ENCODE data around the gene CDC20.

The CDC20 gene

DNA sequence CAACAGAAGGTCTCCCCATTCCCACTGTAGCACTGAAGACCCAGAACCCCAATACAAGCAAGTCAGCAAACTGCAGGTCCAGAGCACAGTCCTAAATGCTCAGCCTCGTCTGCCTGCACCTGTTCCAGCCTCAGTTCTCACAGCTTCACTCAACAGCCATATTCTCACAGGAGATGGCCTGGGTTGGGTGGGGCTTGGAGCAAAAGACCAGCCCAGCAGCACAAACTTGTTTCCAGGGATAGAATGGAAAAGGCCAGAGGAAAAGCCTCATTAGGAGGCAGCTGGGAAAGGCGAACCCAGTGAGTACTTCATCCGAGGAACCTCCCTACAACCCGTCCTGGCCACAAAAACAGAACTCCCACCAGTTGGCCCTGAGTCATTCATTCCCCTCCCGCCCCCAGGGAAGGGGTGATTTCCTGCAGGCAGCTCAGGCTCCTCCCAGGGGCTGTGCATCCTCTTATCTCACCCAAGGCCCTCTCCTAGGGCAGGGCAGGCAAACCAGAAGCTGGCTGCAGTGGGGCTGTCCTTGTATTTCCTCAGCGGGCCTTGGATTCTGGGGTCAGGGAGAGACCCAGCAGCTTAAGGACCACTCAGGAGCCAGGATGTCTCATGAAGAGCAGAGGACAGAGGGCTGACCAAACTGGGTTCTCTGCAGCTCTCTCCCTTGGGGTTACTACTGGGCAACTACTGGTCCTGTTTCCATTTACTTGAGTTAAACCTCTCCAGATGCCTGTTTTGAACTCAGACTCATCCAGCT lies 28.6 kb upstream of the CDC20 start:
- no peak for DNase-seq

DNA sequence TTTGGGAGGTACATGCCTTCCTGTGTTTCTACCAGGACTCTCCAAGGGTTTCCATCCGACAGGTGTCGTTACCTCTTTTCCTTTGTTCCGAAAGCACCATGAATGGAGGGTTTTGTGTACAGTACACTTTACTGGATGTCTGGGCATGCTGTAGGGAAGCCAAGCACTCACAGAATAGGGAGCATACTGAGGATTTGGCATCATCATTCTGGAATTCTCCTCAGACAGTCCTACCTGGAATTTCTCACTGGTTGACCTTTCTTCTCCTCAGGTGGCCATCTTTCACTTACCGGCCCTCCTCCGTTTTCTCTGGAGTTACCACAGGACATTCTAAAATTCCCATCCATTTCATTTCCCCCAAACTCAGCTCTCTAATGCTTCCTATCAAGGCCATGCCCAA lies 27.1 kb upstream of the CDC20 start:
- no peak for DNase-seq

DNA sequence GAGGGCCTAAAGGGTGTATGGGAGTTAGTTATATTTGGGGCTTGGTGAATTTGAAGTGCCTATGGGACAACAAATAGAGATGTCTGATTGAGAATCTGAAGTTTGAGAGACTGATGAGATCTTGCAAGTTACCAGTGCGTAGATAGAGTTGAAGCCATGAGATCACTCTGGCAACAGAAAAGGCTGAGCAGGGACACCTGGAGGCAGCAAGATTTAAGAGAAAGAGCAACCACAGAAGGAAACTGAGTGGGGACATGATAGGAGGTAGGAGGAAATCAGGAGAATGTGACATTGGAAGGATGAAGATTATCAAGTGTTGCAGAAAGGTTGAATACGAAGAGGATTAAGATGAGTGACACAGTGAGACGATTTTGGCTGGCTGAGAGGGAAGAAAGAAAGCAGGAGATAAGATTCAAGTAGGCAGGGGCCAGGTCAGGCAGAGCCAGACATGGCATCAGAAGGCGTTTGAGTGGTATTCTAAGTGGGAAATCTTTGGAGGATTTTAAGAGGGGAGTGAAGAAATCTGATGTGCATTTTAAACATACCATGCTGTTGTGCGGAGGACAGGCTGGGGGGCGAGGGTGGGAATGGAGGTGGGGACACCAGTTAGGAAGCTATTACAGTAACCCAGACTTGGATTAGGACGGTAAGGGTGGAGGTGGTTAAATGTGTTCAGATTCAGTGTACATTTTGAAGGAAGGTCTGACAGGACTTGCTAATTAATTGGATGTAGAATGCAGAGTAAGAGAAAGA lies 24.2 kb upstream of the CDC20 start:
- DNase-seq: no peak

DNA sequence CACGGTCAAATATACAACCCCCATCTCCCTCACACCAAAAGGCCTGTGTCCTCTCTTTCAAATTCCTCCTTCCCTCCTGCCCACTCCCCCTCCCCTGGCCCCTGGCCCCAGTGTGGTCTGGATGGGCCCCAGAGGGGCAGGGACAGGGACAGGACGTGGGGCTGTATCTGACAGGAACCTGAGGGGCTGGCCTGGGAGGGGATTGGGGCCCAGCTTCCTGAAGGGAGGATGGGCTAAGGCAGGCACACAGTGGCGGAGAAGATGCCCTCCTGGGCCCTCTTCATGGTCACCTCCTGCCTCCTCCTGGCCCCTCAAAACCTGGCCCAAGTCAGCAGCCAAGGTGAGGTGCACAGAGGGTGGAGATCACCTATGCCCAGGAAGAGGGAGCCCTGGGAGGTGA lies 21.2 kb upstream of the CDC20 start, which contains the start of gene MPL:
Gene MPL (plus strand): TSS at position 231 of the 400 bp plus-strand sequence. CDS start 31 bp downstream, at position 262.
- no peak for DNase-seq

DNA sequence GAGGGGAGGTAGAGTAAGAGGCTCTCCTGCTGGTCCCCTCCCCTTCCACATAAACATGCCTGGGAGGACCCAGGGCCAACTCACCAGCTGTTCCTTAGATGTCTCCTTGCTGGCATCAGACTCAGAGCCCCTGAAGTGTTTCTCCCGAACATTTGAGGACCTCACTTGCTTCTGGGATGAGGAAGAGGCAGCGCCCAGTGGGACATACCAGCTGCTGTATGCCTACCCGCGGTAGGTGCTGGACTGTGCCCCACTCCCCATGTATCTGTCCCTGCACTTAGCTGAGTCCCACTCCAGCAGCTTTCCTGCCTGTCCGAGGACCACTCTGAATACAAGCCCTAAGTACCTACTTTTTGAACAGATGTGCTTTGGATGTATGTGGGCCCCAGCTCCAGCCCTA lies 20.8 kb upstream of the CDC20 start:
- DNase-seq: no peak

DNA sequence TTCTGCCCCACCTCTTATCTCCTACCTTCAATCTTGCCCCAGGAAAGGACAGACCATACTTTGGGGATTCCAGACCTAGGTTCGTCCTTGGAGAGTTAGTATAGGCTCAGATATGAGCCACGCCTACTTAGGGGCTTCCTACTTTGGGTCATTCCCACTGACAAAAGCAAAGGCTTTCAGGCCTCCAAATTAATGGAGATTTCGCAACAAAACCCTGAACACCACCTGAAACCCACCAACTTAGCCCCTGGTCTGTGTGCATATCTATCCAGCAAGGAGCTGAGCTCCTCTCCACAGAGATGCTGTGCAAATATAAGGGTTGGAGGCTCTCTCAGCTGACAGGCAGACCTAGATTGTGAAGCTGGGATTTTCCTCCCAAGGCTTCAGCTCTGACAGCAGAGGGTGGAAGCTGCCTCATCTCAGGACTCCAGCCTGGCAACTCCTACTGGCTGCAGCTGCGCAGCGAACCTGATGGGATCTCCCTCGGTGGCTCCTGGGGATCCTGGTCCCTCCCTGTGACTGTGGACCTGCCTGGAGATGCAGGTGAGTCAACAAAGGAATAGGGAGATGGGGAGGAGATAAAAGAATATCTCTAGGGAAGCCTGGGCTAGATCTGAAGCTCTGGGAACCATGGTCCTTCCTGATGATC lies 19.1 kb upstream of the CDC20 start:
- no peak for DNase-seq

DNA sequence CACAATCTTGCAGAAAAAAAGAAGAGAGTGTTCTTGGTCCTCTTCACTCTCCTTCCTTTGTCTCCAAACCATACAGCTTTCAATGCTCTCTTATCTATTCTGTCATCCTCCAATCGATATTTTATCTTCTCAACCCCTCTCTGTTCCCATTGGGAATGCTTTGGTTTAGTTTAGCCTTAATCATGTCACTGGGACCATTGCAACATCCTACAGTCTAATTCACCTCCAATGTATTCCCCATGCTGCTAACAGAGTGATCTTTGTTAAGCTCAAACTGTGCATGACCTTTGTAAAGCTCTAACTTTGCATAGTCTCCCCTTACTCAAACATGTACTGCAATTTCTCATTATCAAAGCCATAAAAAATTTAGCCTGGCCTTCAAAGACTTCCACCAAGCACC lies 18.2 kb upstream of the CDC20 start:
- DNase-seq: no peak

DNA sequence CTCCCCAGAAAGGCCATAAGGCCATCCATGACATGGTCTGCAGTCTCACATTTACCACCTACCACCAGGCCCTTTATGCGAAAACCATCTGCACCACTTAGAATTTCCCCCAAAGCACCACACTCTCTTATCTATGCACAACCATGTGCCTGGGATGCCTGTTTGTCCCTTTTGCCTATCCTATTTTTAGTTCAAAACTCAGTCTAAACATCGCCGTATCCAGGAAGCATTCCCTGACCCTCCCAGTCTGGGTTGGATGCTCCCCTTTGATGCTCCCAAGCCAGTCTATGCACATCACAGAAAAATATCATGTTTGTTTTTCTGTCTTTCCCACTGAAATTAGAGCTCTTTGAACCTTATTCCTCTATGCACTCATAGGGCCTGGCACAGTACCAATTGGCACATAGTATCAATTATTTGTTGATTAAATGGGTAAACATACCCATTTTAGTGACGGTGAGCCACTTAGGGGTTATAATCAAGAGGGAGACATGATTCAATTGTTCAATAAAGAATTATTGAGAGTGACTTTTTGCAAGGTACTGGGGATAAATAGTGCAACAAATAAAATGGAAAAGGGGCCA lies 14.4 kb upstream of the CDC20 start:
- no peak for DNase-seq

DNA sequence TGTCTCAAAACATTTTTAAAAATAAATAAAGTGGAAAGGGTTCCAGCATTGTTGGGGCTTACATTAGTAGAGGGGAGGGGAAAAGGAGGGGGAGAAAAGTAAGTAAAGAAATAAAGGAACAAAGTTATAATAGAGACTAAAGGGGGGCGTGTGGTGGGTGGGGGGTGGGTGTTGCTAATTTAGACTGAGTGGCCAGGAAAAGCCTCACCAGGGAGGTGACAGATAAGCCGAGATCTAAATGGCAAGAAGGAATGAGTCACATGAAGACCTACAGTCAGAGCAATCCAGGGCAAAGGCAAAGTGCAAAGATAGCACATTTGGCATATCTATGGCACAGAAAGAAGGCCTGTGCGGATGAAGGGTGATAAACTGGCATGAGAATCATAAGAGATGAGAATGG lies 13.7 kb upstream of the CDC20 start:
- DNase-seq: no peak

DNA sequence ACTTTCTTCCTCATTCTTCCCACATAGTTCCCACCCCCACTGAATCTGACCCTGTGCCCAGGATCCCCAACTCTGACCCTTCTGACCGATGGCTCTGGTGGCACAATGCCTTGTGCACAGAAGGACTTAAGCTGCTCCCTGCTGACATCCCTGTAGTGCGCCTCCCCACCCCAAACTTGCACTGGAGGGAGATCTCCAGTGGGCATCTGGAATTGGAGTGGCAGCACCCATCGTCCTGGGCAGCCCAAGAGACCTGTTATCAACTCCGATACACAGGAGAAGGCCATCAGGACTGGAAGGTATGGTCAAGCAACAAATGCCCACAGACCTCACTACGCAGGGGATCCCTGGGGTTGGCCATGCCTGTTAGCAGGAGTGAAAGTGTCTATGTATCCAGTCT lies 12.1 kb upstream of the CDC20 start:
- no peak for DNase-seq

DNA sequence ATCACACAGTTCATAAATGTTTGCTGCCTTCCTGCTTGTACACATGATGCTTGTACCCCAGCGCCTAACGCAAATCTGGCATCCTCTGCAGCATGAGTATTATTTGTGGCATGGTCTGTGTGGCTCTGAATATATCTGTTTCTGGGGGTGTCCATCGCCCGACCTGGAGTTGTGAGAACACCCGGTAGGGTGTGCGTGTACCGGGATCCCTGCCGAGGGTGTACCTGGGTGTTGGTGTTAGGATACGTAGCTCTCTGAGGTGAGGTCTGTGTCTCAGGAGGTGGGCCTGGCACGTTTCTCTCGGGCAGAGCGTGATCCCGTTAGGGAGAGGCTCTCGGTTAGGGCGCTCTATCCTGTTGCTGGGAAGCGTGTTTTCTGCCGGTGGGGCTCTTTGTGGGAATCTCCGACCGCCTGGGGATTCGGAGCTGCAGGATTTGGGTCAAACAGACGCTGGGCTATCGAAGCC lies 10.4 kb upstream of the CDC20 start:
- no peak for DNase-seq

DNA sequence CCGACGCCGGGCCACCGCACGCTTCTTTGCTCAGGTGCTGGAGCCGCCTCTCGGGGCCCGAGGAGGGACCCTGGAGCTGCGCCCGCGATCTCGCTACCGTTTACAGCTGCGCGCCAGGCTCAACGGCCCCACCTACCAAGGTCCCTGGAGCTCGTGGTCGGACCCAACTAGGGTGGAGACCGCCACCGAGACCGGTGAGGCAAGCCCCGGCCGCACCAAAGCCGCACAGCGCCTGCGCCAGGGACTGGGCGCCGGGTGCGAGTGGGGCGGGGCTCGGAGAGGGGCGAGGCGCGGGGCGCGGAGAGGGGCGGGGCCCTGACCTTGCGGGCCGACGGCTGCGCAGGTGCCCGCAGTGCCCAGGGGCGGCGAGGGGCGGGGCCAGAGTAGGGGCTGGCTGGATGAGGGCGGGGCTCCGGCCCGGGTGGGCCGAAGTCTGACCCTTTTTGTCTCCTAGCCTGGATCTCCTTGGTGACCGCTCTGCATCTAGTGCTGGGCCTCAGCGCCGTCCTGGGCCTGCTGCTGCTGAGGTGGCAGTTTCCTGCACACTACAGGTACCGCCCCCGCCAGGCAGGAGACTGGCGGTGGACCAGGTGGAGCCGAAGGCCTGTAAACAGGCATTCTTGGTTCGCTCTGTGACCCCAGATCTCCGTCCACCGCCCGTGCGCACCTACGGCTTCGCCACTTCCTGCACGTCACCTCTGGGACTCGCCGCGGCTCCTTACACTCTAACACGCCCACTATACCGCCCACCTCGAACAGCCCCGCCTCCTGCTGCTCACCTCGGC lies 9.8 kb upstream of the CDC20 start:
- DNase-seq: peak; percentile 53

DNA sequence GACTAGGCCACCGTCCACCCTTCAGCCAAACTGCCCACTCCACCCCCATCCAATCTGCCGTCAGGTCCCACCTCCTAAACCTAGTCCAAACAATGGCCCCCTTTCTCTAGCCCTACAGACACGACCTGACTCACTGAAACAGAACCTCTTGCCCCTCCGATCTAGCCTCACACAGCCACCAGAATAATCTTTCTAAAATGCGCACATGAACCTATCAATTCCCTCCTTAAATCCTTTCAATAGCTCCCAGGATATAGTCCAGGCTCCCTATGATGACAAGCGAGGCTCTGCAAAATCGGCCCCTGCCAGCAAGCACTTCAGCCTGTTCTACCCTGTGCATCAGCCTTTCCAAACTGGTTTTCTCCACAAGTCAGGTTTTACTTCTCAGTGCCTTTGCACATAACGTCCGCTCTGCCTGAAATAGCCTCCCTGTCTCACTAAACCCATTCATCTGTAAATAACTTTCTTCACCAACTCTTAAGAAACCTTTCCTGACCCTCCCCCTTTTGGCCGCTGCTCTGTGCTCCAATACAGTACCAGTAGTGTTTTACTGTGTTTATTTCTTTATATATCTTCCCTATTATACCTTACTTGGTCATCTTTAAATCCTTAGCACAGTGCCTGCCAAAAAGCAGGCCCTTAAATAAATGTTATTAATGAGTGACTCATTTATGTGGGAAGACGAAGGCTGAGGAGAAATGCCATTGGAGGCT lies 9.0 kb upstream of the CDC20 start:
- no peak for DNase-seq

DNA sequence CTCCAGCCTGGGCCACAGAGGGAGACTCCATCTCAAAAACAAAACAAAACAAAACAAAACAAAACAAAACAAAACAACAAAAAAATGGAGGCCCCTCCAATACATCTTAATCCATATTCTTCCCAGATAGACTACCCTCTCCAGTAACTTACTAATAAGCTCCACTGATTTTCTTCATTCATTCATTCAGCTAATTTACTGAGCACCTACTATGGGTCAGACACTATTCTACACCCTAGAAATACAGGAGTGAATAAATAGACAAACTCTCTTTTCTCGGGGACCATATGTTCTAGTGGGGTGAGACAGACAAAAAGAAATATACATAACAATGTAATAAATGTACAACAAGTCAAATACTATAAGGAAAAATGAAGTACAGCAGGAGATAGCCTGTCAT lies 7.8 kb upstream of the CDC20 start:
- DNase-seq: no peak

DNA sequence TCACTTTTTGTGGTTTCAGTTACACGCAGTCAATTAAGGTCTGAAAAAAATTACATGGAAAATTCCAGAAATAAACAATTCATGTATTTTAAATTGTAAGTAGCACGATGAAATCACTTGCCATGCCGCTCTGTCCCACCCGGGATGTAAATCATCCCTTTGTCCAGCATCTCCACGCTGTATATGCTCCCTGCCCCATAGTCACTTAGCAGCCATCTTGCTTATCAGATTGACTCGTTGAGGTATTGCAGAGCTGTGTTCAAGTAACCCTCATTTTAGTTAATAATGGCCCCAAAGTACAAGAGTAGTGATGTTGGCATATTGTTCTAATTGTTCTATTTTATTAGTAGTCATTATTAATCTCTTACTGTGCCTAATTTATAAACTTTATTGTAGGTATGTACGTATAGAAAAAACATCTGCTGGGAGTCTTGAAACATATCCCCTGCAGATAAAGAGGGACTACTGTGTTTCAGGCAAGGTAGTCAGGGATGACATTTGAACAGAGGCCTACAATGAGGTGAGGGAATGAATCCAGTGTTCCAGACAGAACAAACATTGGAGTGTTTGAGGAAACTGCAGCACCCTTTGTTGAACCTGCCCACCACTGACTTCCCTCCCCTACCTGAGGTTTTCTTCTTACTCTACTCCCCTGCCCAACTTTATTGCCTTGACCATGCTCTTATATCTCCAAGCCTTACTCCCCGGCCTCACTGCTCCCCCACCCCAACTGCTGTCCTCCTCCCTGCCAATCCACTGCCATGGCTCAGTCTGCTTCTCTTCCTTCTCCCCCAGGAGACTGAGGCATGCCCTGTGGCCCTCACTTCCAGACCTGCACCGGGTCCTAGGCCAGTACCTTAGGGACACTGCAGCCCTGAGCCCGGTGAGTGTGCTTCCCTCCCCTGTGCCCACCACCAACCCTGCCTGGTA lies 7.1 kb upstream of the CDC20 start:
- DNase-seq: no peak

DNA sequence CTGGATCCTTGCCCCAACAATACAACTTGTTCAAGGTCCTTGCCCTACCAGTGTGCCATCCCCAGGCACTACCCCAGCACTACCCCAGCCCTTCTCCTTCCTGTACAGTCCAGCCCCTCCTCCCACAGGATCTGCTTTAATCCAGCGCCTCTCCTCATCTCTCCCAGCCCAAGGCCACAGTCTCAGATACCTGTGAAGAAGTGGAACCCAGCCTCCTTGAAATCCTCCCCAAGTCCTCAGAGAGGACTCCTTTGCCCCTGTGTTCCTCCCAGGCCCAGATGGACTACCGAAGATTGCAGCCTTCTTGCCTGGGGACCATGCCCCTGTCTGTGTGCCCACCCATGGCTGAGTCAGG lies 6.5 kb upstream of the CDC20 start:
- DNase-seq: no peak

DNA sequence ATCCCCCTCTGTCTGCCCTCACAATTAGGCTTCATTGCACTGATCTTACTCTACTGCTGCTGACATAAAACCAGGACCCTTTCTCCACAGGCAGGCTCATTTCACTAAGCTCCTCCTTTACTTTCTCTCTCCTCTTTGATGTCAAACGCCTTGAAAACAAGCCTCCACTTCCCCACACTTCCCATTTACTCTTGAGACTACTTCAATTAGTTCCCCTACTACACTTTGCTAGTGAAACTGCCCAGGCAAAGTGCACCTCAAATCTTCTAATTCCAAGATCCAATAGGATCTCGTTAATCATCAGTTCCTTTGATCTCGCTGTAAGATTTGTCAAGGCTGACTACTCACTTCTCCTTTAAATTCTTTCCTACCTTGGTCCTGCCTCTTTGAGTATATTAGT lies 5.9 kb upstream of the CDC20 start:
- DNase-seq: no peak

DNA sequence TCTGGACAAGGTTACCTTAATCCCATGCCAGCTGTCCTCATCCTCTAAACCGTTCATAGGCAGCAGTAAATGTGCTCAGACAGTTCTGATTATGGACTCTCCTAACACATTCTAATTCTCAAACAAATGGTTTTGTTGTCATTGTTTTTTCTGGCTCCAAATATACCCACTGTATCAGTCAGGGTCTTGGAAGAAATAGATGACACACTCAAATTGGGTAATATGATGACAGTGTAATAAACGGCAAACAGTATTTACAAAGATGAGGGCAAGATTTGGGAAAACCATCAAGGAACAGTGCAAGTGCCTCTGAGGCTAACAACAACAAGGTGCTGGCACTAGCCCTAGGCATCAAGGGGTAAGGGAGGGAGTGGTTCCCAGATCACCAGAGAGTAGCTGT lies 4.3 kb upstream of the CDC20 start:
- no peak for DNase-seq

DNA sequence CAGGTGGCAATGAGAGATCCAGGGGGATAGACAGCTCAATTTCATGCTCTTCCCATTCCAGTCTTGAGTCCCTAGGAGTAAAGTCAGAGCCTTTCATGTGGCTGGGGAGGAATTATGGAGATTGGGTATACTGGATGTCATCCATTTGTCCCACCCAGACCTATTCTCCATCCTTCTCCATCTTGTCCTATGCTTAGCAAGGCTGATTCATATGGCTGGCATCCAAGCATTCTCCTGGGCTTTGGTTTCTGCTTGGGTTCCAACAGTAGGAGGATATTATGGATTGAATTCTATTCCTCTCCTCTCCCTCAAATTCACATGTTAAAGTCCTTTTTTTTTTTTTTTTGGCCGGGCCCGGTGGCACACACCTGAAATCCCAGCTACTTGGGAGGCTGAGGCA lies 3.8 kb upstream of the CDC20 start:
- DNase-seq: no peak

DNA sequence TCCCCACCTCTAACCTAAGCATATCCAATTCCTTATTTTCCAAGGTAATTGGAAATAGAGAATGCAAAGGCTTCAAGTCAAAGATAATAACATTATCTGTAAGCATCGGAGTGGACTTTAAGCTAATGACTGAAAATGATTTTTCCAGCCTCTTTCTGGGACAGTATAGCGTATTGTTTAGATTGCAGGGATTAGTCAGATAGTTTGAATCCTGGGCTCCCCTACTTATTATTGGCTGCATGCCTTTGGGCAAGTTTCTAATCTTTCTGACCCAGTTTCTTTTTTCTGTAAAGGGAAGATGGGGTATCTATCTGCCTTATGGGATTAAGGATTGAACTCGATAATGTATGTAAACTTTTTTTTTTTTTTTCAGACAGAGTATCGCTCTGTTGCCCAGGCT lies 1.5 kb upstream of the CDC20 start:
- no peak for DNase-seq
